Adrenal gland (tissue), 12 donors: Measurements from ENCODE around the gene IGF2R. TPM values are rescaled to one million over a fixed set of nuclear protein-coding genes. Genes with fewer than 3 reads are reported as not detected.

ENCODE experiments used
- DNase-seq, 7 donors: peaks; one replicate each; pipeline ENCODE4 v3.0.0-alpha.2; 2019 to 2020
- H3K27ac ChIP-seq, 5 donors: fragments of 200-600 bp; sonication (generic) in 4 of 5; 1 replicate in 3 of 5; 2 replicates in 2 of 5; pipeline versions ENCODE4 v1.5.1 to v1.8.0; 2016 to 2020; ENCODE audit warnings: mild to moderate bottlenecking in 1 of 5
- H3K27me3 ChIP-seq: fragments of 200-600 bp; 2 replicates; pipeline ENCODE4 v1.8.0; 2021
- H3K36me3 ChIP-seq, 2 donors: fragments of 200-600 bp; replicated peaks in 1 of 2; 1 replicate in 1 of 2; 2 replicates in 1 of 2; pipeline versions ENCODE4 v1.5.1 to v1.8.0; 2018 to 2022
- H3K4me1 ChIP-seq, 2 donors: fragments of 200-600 bp; replicated peaks in 1 of 2; 1 replicate in 1 of 2; 2 replicates in 1 of 2; pipeline versions ENCODE4 v1.5.1 to v1.8.0; 2018 to 2021
- H3K4me3 ChIP-seq, 4 donors: fragments of 200-600 bp; sonication (generic) in 3 of 4; one replicate each; pipeline ENCODE4 v1.5.1; 2016 to 2018
- H3K9me3 ChIP-seq, 3 donors: fragments of 200-600 bp; sonication (generic) in 1 of 3; replicated peaks in 1 of 3; 1 replicate in 2 of 3; 2 replicates in 1 of 3; pipeline versions ENCODE4 v1.5.1 to v1.8.0; 2016 to 2021
- POLR2A ChIP-seq, 2 donors: fragments of 450-650 bp; IDR thresholded peaks; one replicate each; pipeline ENCODE4 v1.6.1; 2017; ENCODE audit warnings: antibody characterized with exemption in 2 of 2, mild to moderate bottlenecking in 2 of 2, moderate library complexity in 1 of 2
- WGBS, 4 donors: extraction: QIAGEN DNeasy Blood & Tissue Kit in 2 of 4; methylation state at CpG; one replicate each; pipeline versions ENCODE4 v1.1.5 to v1.1.7; 2013 to 2017; 5-methylcytosine and 5-hydroxymethylcytosine counted together
- intact Hi-C, 2 donors: fragments of 100-400 bp; cut with DNase I; formaldehyde crosslinking; loops; one replicate each; pipeline versions ENCODE4 v1.14.1 to v1.15.0; 2022 to 2023
- polyA plus RNA-seq, 3 donors: library from polyadenylated mRNA; stranded (reverse); fragments of 200-250 nt in 2 of 3; fragments of 350-450 nt in 1 of 3; fragmentation: Illumina TruSeq in 1 of 3; extraction: RNeasy Lipid Tissue Mini Kit (QIAGEN cat#74804) in 1 of 3; gene quantifications; one replicate each; pipeline ENCODE4 v1.2.3, GENCODE V29; 2013 to 2014
- total RNA-seq, 9 donors: library from RNA; depleted of rRNA in 4 of 9; stranded (reverse); fragments of >200 nt in 4 of 9; fragments of 120-200 nt in 1 of 9; fragmentation: NEBNext Ultra II Directional in 1 of 9; extraction: Animal tissue kit (Norgen Biotek cat#: 25700) in 1 of 9; gene quantifications; one replicate each; pipeline versions ENCODE4 v1.1.0 to v1.2.4, GENCODE V29; 2013 to 2023
- TF ChIP-seq, protein P1 (sequence below), 6 experiments: fragments of 450-650 bp in 4 of 6; fragments of 200-600 bp in 2 of 6; sonication (generic) in 1 of 6; IDR thresholded peaks; 1 replicate in 5 of 6; 2 replicates in 1 of 6; pipeline versions ENCODE4 v1.5.1 to v1.8.0; 2016 to 2021; ENCODE audit warnings: antibody characterized with exemption in 6 of 6, mild to moderate bottlenecking in 2 of 6, moderate library complexity in 1 of 6
- donor health status: healthy with polysubstance abuse.
- donor health status: Bipolar disorder and iron deficiency.
- donor health status: DM: yes; HTN: yes; CAD: no.
- donor health status: DM: no; HTN: no; CAD: no.
- donor health status: DM: no; HTN: no; CAD: no.
- donor health status: DM: yes; HTN: yes; CAD: no.

IGF2R gene
- total and polyA plus RNA-seq, 12 donors: 17.1 to 154 (median 89.8) TPM

DNA sequence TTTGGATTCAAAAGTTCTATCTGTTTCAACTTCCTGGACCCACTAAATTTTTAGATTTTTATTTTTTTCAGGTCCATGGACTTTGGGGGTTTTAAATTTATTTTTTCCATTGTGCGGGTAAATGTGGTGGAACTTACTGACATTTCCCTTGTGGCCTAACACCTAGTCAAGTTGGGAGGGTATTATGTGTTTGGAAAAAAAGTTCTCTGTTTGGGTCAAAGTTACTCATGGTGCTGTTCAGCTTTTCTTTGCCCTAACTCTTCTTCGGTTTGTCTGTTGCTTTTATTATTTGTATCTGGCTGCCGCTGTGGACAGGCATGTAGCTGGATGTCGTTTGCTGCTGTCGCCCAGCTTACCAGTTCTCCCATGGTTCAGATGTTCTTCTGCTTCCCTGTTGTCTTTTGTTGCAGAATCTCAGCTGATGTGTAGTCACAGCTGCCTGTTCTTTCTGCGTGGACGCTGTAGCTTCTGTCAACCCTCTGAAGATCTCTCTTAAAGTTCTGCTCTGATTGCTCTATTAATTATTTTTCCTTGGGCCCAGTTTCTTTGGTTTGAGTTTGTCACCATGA, 7.9 kb downstream of the IGF2R start:
- Histone ChIP-seq H3K36me3 (no peaks in the 10 kb centered on the region), H3K4me1 (peaks cover 34 to 76% of the 10 kb centered on the region in 2 donors), H3K4me3 (no peak overlapping the region), H3K9me3 (no peaks in the 10 kb centered on the region), H3K27ac (peak overlapping the region in 4 of 5 donors; percentile 6 to 78 (median 58)), H3K27me3 (no peaks in the 10 kb centered on the region)
- TF ChIP-seq, protein P1, sequence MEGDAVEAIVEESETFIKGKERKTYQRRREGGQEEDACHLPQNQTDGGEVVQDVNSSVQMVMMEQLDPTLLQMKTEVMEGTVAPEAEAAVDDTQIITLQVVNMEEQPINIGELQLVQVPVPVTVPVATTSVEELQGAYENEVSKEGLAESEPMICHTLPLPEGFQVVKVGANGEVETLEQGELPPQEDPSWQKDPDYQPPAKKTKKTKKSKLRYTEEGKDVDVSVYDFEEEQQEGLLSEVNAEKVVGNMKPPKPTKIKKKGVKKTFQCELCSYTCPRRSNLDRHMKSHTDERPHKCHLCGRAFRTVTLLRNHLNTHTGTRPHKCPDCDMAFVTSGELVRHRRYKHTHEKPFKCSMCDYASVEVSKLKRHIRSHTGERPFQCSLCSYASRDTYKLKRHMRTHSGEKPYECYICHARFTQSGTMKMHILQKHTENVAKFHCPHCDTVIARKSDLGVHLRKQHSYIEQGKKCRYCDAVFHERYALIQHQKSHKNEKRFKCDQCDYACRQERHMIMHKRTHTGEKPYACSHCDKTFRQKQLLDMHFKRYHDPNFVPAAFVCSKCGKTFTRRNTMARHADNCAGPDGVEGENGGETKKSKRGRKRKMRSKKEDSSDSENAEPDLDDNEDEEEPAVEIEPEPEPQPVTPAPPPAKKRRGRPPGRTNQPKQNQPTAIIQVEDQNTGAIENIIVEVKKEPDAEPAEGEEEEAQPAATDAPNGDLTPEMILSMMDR (IDR thresholded peaks at IDR 0.05): no peak
- TF ChIP-seq POLR2A (IDR thresholded peaks at IDR 0.05): no peak
- no peak for DNase-seq
- 62 to 81% (median 74%) methylated on average over 7 of the region's 7 CpGs for WGBS, 4 donors
- intact Hi-C loops: loop anchor here (10.0 kb wide), 2 partner anchors 48 to 58 kb away; no protein-coding TSS in a partner anchor

GRCh38 chr6:159977255-159977903, 8.5 kb downstream of the IGF2R start:
- no peaks in the 10 kb centered on the region for H3K9me3 ChIP-seq
- H3K36me3 ChIP-seq: no peaks in the 10 kb centered on the region
- H3K4me3 ChIP-seq: no peak overlapping the region
- H3K27me3 ChIP-seq: no peaks in the 10 kb centered on the region
- intact Hi-C loops: loop anchor here (10.0 kb wide), 2 partner anchors 47 to 57 kb away; no protein-coding TSS in a partner anchor
- H3K4me1 ChIP-seq: peaks cover 40 to 76% of the 10 kb centered on the region in 2 donors
- WGBS, 4 donors: 34 to 52% (median 41%) methylated on average over 14 of the region's 14 CpGs
- TF ChIP-seq, protein P1 (IDR thresholded peaks at IDR 0.05): no peak
- no peak for TF ChIP-seq POLR2A (IDR thresholded peaks at IDR 0.05)
- peak overlapping the region in 4 of 5 donors; percentile 6 to 78 (median 58) for H3K27ac ChIP-seq
- DNase-seq: peak in 6 of 7 donors; percentile 74 to 84 (median 82)

- no peak overlapping the region for H3K4me3 ChIP-seq
Measured at GRCh38 chr6:159977904-159978268, 9.0 kb downstream of the IGF2R start.

More at GRCh38 chr6:159977904-159978268, 9.0 kb downstream of the IGF2R start:
- H3K36me3 ChIP-seq: no peaks in the 10 kb centered on the region
- no peaks in the 10 kb centered on the region for H3K27me3 ChIP-seq
- WGBS, 4 donors: 75 to 97% (median 77%) methylated on average over 7 to 8 of the region's 8 CpGs
- no peak for DNase-seq
- TF ChIP-seq, protein P1 (IDR thresholded peaks at IDR 0.05): no peak
- no peak for TF ChIP-seq POLR2A (IDR thresholded peaks at IDR 0.05)
- H3K4me1 ChIP-seq: peaks cover 45 to 76% of the 10 kb centered on the region in 2 donors
- H3K9me3 ChIP-seq: no peaks in the 10 kb centered on the region
- peak overlapping the region in 4 of 5 donors; percentile 6 to 78 (median 66) for H3K27ac ChIP-seq
- intact Hi-C loops: loop anchor here (10.0 kb wide), 2 partner anchors 47 to 57 kb away; no protein-coding TSS in a partner anchor
